Lung (tissue), 12 donors: Measurements from ENCODE around the gene GAK. TPM values are rescaled to one million over a fixed set of nuclear protein-coding genes. Genes with fewer than 3 reads are reported as not detected.

Experiments used
- ATAC-seq: fragments of 200-7000 bp; cut with Tn5 transposase; one replicate; pipeline ENCODE4 v1.9.1; 2020; ENCODE audit warnings: moderate number of reproducible peaks; ENCODE audit not compliant: insufficient read depth, low FRiP score
- DNase-seq, 3 donors: peaks; one replicate each; pipeline ENCODE4 v3.0.0-alpha.2; 2013 to 2017
- H3K27ac ChIP-seq, 2 donors: one replicate each; pipeline ENCODE4 v1.5.1; 2013; ENCODE audit warnings: mild to moderate bottlenecking in 2 of 2, moderate library complexity in 2 of 2, control low read depth in 1 of 2, inconsistent platforms in 1 of 2, low read depth in 1 of 2, low read length in 1 of 2
- H3K27me3 ChIP-seq, 3 donors: one replicate each; pipeline ENCODE4 v1.5.1; 2013; ENCODE audit warnings: low read length in 2 of 3; ENCODE audit not compliant: control insufficient read depth in 3 of 3, insufficient read depth in 3 of 3
- H3K36me3 ChIP-seq, 4 donors: one replicate each; pipeline ENCODE4 v1.5.1; 2013; ENCODE audit warnings: low read length in 4 of 4, mild to moderate bottlenecking in 1 of 4, moderate library complexity in 1 of 4; ENCODE audit not compliant: control insufficient read depth in 4 of 4, insufficient read depth in 4 of 4
- H3K4me1 ChIP-seq, 5 donors: one replicate each; pipeline ENCODE4 v1.5.1; 2013; ENCODE audit warnings: low read length in 5 of 5, mild to moderate bottlenecking in 2 of 5, moderate library complexity in 1 of 5; ENCODE audit not compliant: control insufficient read depth in 5 of 5, insufficient read depth in 5 of 5
- H3K4me3 ChIP-seq: one replicate; pipeline ENCODE4 v1.5.1; 2013; ENCODE audit warnings: mild to moderate bottlenecking, control low read depth, moderate library complexity
- H3K9ac ChIP-seq, 2 donors: one replicate each; pipeline ENCODE4 v1.5.1; 2013; ENCODE audit warnings: low read length in 2 of 2, control low read depth in 1 of 2; ENCODE audit not compliant: insufficient read depth in 1 of 2
- H3K9me3 ChIP-seq, 4 donors: one replicate each; pipeline ENCODE4 v1.5.1; 2013; ENCODE audit warnings: low read length in 3 of 4, mild to moderate bottlenecking in 1 of 4, moderate library complexity in 1 of 4; ENCODE audit not compliant: control insufficient read depth in 4 of 4, insufficient read depth in 3 of 4
- WGBS, 2 donors: extraction: QIAGEN DNeasy Blood & Tissue Kit; methylation state at CpG; one replicate each; pipeline ENCODE4 v1.1.7; 2013; 5-methylcytosine and 5-hydroxymethylcytosine counted together
- polyA plus RNA-seq, 2 donors: library from polyadenylated mRNA; stranded (reverse); fragments of 200-250 nt; gene quantifications; one replicate each; pipeline ENCODE4 v1.2.1, GENCODE V29; 2013
- total RNA-seq, 2 donors: library from RNA; depleted of rRNA in 1 of 2; stranded (reverse); fragments of >200 nt in 1 of 2; gene quantifications; one replicate each; pipeline ENCODE4 v1.2.1, GENCODE V29; 2014 to 2021
- TF ChIP-seq, protein P1 (sequence below): IDR thresholded peaks from 2 replicates; pipeline ENCODE4 v1.5.1; 2012; ENCODE audit warnings: mild to moderate bottlenecking; ENCODE audit errors: control extremely low read depth, extremely low read depth
- donor health status: control.
- donor health status: control.
- donor health status: Bipolar disorder and iron deficiency.
- donor health status: healthy.
- donor health status: DM: yes; HTN: yes; CAD: no.

The GAK gene
- total and polyA plus RNA-seq, 4 donors, result 101 to 178 (median 137) TPM

DNA sequence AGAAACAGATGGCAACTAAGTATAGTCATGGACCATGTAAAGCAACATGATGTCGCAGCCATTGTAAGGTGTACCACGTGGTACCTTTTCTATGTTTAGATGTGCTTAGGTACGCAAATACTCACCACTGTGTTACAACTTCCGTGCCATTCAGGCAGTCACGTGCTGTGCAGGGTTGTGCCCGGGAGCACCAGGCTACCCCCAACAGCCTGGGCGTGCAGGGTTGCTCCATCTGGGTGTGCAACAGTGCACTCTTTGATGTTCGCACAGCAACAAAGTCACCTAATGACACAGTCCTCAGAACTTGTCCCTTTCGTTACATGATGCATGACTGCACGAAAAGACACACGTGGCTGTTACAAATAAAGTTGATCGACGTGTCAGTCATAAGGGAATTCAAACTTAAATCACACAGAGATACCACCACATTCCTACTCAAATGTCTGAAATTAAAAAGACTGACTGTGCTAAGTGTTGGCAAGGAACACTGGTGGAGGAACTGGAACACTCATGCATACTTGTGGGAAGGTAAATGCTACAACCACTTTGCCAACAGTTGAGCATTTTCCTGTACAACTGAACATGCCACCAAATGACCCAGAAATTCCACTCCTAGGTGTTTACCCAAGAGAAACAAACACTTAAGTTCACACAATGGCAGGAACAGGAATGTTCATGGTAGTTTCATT, 130.5 kb downstream of the GAK start:
- DNase-seq (no peak), ATAC-seq (no peak)
- Histone ChIP-seq H3K4me1 (no peaks in the 10 kb centered on the region), H3K36me3 (no peaks in the 10 kb centered on the region), H3K4me3 (no peak overlapping the region), H3K27ac (no peak overlapping the region), H3K9me3 (peaks cover 0 to 7% (median 2%) of the 10 kb centered on the region in 4 donors), H3K9ac (no peak overlapping the region), H3K27me3 (peaks cover 0 to 7% (median 6%) of the 10 kb centered on the region in 3 donors)
- 91 to 92% methylated on average over 13 of the region's 13 CpGs for WGBS, 2 donors
- TF ChIP-seq, protein P1, sequence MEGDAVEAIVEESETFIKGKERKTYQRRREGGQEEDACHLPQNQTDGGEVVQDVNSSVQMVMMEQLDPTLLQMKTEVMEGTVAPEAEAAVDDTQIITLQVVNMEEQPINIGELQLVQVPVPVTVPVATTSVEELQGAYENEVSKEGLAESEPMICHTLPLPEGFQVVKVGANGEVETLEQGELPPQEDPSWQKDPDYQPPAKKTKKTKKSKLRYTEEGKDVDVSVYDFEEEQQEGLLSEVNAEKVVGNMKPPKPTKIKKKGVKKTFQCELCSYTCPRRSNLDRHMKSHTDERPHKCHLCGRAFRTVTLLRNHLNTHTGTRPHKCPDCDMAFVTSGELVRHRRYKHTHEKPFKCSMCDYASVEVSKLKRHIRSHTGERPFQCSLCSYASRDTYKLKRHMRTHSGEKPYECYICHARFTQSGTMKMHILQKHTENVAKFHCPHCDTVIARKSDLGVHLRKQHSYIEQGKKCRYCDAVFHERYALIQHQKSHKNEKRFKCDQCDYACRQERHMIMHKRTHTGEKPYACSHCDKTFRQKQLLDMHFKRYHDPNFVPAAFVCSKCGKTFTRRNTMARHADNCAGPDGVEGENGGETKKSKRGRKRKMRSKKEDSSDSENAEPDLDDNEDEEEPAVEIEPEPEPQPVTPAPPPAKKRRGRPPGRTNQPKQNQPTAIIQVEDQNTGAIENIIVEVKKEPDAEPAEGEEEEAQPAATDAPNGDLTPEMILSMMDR, result no peak

Other genes with a start within 250 kb of the GAK start
- gene SLC49A3, start 243.2 kb downstream of the GAK start, total RNA-seq, result 10 to 100 TPM in 1 of 2 donors, 1 to 10 TPM in 1; 8.2 to 35.1 TPM
- 10 to 100 TPM; 15.2 to 20.2 TPM for gene SLC49A3, start 243.2 kb downstream of the GAK start, polyA plus RNA-seq
- 10 to 100 TPM; 46.5 to 66.8 TPM for gene PCGF3, start 226.5 kb downstream of the GAK start, total RNA-seq
- 10 to 100 TPM; 29.3 to 40.2 TPM for gene PCGF3, start 226.5 kb downstream of the GAK start, polyA plus RNA-seq
- gene CPLX1, start 106.2 kb downstream of the GAK start, total RNA-seq, result 1 to 10 TPM; 1.4 to 3.9 TPM
- gene CPLX1, start 106.2 kb downstream of the GAK start, polyA plus RNA-seq, result 1 to 10 TPM; 1.1 to 2.9 TPM
- 10 to 100 TPM; 23.7 to 29.6 TPM for gene TMEM175, start 144 bp upstream of the GAK start, total RNA-seq
- 10 to 100 TPM; 25.3 to 43.7 TPM for gene TMEM175, start 144 bp upstream of the GAK start, polyA plus RNA-seq
- gene DGKQ, start 41.3 kb upstream of the GAK start, total RNA-seq, result 10 to 100 TPM in 1 of 2 donors, 1 to 10 TPM in 1; 5.9 to 19.1 TPM
- 1 to 10 TPM; 7.0 to 9.8 TPM for gene DGKQ, start 41.3 kb upstream of the GAK start, polyA plus RNA-seq
- 10 to 100 TPM in 1 of 2 donors, 1 to 10 TPM in 1; 7.5 to 66.5 TPM for gene IDUA, start 54.7 kb upstream of the GAK start, total RNA-seq
- 10 to 100 TPM; 14.9 to 28.4 TPM for gene IDUA, start 54.7 kb upstream of the GAK start, polyA plus RNA-seq
- under 1 TPM; 0.20 to 0.71 TPM for gene SLC26A1, start 61.1 kb upstream of the GAK start, total RNA-seq
- gene SLC26A1, start 61.1 kb upstream of the GAK start, polyA plus RNA-seq, result under 1 TPM; 0.29 to 0.83 TPM
- 10 to 100 TPM; 15.8 to 31.1 TPM for gene FGFRL1, start 79.3 kb upstream of the GAK start, total RNA-seq
- gene FGFRL1, start 79.3 kb upstream of the GAK start, polyA plus RNA-seq, result 10 to 100 TPM; 13.4 to 14.7 TPM
- 1 to 10 TPM; 4.5 to 8.8 TPM for gene RNF212, start 181.2 kb upstream of the GAK start, total RNA-seq
- gene RNF212, start 181.2 kb upstream of the GAK start, polyA plus RNA-seq, result 1 to 10 TPM; 3.5 to 6.2 TPM
- 100 to 1,000 TPM in 1 of 2 donors, 10 to 100 TPM in 1; 31.6 to 106 TPM for gene SPON2, start 240.3 kb upstream of the GAK start, total RNA-seq
- gene SPON2, start 240.3 kb upstream of the GAK start, polyA plus RNA-seq, result 100 to 1,000 TPM in 1 of 2 donors, 10 to 100 TPM in 1; 21.0 to 105 TPM